NCI-H446 (cell line): ENCODE data around the gene DDX56.
"Not testable (repeated sequence)": the region's sequence is repeated elsewhere in the genome, so short reads cannot be mapped to it uniquely, and the experiment has no call there.

Experiments
- DNase-seq, 2 experiments: peaks; one replicate each; lab custom pipeline; 2025; lab: John Stamatoyannopoulos, UW

DDX56 gene

DNA sequence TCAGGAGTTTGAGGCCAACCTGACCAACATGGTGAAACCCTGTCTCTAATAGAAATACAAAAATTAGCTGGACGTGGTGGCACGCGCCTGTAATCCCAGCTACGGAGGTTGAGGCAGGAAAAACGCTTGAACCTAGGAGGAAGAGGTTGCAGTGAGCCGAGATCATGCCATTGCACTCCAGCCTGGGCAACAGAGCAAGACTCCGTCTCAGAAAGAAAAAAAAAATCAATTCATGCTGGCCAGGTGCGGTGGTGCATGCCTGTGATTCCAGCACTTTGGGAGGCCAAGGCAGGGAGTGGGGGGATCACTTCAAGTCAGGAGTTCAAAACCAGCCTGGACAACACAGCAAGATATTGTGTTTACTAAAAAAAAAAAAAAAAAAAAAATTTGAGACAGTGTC lies 23.5 kb upstream of the DDX56 start:
- not testable (repeated sequence) for DNase-seq

DNA sequence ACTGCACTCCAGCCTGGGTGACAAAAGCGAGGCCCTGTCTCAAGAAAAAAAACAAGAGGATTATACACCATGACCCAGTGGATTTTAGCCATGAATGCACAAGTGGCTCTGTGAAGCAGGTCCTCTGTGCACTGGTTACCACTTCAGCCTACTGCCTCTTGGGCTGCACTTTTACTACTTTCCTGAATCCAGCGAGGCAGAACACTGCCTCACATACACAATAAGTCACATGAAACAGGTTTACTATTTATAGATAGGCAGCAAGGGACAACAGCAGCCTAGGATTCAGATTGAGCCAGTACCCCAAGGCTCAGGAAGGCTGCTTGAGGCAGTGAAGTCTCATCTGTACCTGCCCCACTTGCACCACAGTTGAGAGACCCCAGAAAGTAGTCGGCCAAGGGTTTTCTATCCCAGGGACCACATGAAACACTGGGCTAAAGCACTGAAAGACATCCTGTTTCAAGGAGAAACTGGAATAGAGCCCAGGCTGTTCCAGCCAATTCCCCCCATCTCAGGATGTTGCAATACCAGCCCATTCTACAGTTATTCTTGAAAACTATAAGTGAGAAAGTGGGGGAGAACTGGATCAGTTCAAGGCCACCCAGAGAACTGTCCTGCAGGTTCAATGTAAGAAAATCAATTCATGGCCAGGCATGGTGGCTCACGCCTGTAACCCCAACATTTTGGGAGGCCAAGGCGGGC lies 22.4 kb upstream of the DDX56 start:
- DNase-seq = no peak

DNA sequence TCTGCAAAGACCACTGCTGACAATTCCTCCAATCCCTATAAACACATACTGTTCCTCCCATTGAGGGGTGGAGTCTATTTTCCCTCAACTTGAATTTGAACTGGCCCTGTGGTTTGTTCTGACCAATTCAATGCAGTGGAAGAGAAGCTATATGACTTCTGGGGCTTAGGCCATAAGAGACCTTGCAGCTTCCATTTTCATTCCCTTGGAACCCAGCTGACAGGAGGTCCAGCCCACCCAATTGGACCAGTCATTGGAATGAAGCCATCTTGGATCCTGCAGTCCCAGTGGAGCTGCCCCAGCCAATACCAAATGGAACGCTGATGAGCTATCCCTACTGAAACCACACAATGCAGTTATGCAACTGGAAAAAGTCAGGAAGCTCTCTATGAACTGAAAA lies 17.2 kb upstream of the DDX56 start:
- DNase-seq = no peak

GRCh38 chr7:44587843-44588711 lies 14.4 kb upstream of the DDX56 start:
- peak; percentile 19 to 52 for DNase-seq

DNA sequence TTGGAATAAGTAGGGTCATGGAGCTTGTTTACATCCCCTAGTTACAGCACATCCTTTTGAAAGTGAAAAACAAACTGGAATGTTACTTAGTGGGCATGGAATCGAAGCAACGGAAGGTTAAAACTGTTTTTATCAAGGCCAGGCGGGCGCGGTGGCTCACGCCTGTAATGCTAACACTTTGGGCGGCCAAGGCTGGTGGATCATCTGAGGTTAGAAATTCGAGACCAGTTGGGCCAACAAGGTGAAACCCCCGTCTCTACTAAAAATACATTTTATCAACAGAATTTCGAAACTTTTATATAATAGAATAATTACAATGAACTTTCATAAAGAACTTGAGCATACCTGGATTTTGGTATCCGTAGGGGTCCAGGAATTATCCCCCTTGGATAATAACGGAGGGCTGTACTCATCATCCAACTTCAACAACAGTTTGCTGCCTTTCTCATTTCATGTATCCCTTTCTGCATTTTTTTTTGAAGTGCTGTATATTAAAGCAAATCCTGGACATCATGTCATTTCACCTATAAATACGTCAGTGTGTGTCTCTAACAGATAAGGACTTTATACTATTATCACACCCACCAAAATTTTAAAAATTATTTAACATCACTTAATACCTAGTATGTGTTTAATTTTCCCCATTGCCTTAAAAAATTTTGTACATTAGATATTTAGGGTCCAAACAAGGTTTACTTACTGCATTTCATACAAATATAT lies 9.6 kb upstream of the DDX56 start:
- no peak for DNase-seq

GRCh38 chr7:44581879-44582603 lies 8.3 kb upstream of the DDX56 start, which contains the start of gene TMED4:
TMED4 (minus strand) TSS chr7:44582231; CDS start chr7:44582206, 25 bp downstream.
- peak; percentile 98 to 99 for DNase-seq

- DNase-seq = no peak
Observed at GRCh38 chr7:44580945-44581878, 7.5 kb upstream of the DDX56 start.

DNA sequence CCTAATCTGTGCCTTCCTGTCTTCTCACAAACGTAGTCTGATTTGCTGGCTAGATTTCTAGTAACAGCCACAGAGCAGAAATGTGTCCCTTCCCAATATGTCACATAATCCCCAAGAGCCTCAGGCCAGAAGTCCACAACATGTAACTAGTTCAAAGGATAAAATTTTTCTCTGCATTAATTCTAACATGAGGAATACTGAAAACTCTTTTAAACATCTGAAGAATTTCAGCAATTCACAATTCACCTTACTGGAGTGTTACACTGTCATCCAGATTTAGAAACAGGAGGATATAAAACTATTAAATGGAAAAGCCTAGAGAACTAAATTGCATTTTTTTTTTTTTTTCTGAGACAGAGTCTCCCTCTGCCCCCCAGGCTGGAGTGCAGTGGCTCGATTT lies 2.5 kb upstream of the DDX56 start:
- no peak for DNase-seq

DNA sequence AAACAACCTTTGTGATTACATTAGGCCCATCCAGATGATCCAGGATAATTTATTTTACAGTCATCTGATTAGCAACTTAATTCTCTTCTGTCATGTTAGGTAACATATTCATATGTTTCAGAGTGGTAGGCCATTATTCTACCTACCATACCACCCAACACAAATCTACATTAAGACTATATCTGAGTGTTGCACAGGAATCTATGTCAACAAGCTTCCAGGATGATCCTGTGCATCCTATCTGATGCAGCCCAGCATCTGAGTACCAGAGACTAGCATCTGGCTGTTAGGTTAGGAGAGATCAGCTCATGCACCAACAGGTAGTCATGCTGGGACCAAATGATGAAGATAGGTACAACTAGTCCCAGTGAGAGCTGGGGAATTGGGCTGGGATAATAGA lies 1.3 kb upstream of the DDX56 start:
- no peak for DNase-seq

- no peak for DNase-seq
Observed at GRCh38 chr7:44574287-44574872, 672 bp upstream of the DDX56 start.

- DNase-seq = no peak
Observed at GRCh38 chr7:44572771-44573170, 937 bp downstream of the DDX56 start.

GRCh38 chr7:44569959-44570358 lies 3.7 kb downstream of the DDX56 start:
- no peak for DNase-seq

DNA sequence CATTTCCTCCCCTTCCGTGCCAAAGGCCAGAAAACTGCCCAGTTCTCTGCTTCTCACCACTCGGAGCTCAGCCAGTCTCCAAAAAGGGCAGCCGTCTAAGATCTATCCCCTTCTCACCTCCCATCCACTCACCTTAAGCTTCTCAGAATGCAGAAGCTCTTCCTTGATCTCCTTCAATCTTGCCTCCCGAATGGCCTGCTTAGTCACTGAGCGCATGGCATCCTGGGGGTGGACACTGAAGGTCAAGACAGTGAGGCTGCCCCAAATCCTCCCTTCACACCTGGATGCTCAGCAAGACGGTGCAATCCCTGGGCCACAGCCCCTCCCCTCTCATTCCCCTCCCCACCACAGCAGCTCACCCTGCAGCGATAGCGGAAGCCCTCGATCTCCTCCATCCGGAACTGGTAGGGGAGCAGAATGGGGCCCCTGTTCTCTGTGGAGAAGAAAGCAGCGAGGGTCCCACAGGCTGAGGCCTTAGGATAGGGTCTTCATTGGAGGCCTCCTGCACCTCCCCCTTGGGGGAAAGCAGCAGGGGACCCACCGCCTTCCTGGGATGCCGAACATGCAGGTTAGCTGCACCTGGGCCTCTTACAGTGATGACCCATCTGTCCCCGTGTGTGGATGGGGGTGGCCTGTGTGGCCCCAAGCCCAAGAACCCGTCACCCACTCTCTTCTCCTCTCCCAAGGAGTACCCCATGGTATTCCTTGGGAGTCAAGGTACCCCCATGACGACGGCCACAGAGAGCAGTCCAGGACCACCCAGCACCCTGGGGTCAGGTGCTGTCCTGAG lies 4.7 kb downstream of the DDX56 start:
- no peak for DNase-seq

DNA sequence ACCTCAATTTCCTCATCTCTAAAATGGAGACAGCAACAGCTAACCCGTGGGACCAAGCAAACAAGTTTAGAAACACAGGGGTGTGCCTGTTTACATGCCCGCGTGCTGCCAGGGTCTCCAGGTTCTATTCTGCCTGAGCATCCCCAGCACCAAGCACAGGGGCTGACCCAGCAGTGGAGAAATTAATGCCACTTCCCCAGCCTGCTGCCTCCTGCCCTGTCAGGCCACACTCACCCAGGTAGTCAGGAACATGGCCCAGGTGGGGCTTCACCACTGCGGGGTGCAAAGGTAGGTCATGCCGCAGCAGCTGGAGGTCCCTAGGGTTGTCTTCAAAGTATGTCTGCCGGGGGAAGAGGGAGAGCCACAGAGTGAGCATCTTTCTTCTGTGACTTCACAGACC lies 5.8 kb downstream of the DDX56 start:
- no peak for DNase-seq

GRCh38 chr7:44566680-44567079 lies 7.0 kb downstream of the DDX56 start:
- no peak for DNase-seq

DNA sequence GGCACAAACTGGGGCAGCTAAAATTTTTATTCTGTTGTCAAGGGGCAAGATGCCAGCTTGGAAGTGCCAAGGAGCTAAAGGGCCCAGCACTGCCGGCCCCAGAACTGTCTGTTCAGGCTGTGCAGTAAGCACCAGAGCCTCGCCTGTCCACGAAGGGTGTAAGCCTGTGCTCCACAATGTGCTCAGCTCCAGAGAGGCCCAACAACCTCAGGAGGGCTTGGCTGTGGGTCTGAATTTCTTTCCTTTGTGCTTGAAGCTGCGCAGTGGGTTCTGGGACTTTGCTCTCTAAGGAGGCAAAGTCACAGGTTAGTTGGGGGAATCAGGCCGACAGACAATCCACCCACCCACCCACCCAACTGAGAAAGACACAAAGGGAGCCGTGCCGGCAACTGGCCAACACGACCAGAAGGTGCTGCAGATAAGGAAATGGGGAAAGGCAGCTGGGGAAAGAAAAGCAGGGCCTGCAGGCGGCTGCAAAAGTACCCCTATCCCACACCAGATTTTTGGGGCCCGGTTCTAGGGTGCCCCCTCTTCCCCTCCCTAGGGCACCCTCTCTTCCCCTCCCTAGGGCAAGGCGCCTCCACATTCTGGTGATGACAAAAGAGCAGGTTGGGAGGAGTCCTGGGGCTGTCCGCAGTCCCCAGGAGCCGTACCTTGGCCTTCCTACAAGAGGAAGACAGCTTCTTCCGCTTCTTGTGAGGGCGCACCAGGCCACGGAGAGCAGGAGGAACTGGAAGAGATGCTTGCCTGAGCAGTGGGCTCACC lies 7.7 kb downstream of the DDX56 start:
- DNase-seq = no peak

GRCh38 chr7:44565097-44565794 lies 8.5 kb downstream of the DDX56 start:
- DNase-seq = peak in 1 of 2 experiments; percentile 60

GRCh38 chr7:44564606-44565005 lies 9.1 kb downstream of the DDX56 start:
- no peak for DNase-seq
